Fibroblast of skin of back (primary cell): ENCODE results near the gene BMPER.

Experiments
- DNase-seq: peaks from one replicate; pipeline ENCODE4 v3.0.0-alpha.2; 2013

The BMPER gene

DNA sequence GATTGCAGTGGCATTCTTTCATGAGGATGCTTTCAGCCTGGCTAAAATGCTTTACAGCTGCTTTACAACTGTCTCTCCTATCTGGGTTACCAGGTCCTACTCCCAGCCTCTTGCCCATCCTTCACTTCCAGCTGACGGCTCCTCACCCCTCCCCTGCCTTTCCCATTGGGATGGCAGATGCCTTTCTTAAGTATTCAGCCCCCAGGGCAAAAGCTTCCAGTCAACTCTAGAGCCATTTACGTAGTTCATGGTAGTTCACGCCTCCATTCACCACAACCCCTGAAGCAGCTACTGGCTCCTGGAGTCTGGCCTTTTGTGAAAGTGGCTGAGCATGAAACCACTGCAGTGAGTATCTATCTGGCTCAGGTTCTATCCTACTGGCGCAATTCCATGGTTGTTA lies 17.2 kb upstream of the BMPER start:
- DNase-seq = no peak

DNA sequence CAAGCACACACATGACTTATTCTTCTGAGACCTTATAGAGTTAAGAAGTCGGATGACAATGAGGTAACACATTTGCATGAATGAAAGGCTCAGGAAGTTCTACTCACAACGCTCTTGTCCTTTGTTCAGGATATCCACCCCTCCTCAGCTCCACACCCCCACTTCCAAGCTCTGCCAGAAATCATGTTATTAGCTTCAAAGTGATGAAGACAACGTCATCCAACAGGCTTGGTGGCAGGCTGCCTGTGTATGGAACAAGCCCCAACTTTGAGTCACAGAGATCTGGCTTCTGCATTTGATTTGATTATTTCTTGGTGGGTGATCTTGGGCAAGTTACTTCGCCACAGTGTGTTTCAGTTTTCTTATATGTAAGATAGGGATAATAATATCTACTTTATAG lies 12.4 kb upstream of the BMPER start:
- DNase-seq = no peak

DNA sequence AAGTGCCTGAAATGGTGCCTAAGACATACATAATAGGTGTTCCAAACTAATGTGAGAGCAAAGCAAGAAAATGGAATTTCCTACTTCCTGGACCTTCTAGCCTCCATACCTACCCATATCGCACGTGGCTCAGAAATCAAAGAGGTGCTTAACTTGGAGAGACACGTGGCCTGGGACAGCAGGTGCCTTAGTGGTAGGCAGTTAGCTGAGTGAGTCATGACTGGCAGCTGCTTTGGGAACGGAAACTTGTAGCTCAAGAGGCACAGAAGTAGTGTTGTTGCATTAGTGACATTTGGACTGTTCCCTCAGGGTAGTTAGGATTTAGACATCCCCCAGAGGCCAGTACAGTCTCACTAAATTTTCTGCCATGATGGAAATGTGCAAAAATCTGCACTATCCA lies 12.0 kb upstream of the BMPER start:
- no peak for DNase-seq

DNA sequence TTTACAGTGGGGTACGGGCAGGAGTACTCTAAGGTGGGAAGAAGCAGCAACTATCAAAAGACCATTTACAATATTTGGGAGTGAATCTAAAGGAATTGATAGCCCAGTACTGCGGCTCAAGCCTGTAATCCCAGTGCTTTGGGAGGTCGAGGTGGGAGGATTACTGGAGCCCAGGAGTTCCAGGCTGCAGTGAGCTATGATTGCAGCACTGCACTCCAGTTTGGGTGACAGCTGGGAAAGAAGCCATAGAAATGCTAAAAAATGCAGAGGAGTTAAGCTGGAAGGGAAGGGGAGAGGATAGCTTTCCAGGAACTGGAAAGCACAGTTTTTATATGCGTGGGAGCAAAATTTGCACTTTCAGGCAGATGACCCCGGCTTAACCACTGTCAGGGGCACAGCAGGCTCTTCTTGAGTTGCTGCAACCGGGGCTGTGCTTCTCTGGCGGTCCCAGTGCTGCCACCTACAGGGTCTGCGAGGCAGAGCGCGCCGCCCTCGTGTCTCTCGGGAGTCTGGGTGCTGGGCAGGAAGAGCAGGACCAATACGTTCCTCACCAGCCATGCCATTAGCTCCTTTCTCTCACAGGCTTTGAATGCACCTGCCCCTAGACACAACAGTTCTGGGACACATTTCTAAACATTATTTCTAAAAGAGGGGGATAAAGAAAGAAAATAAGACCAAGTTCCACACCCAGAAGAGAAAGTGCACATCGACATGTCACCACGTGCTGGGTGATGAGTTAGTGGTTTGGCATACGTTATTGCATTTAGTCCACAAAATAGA lies 10.1 kb upstream of the BMPER start:
- peak; percentile 78 for DNase-seq

DNA sequence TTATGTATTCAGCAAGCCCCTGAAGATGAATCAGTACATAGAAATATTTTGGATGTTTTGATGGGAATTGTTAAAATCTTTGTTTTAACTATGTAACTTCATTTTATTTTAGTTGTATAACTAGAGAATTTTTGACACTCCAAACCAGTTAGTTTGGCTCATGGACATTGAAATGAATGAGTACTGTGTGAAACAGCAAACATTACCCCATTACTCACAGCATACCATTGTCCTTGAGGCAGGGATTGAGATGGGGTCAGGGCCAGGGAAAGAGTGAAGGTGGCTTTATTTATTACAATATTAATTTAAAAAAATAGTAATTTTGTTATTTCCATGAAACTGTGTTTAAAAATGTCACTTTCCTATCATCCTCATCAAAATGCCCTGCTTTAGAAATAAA lies 4.8 kb upstream of the BMPER start:
- DNase-seq = peak; percentile 74

DNA sequence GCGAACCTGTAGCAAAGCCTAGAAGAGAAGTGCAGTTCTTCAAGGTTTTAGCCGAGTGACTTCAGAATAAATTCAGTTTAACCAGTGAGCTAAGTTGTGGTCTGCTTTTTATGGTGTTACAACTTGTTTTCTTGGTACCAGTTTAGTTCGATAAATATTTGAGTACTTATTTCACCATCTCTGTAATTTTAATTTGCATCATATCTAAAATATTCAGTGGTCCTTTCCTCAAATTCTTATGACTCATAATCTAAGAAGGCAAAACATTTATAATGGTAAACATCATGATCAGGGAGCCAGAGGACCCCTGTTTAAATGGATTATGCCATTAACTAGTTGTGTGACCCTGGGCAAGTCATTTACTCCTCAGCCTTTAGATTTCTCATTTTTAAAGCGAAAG lies 4.1 kb upstream of the BMPER start:
- peak; percentile 76 for DNase-seq

DNA sequence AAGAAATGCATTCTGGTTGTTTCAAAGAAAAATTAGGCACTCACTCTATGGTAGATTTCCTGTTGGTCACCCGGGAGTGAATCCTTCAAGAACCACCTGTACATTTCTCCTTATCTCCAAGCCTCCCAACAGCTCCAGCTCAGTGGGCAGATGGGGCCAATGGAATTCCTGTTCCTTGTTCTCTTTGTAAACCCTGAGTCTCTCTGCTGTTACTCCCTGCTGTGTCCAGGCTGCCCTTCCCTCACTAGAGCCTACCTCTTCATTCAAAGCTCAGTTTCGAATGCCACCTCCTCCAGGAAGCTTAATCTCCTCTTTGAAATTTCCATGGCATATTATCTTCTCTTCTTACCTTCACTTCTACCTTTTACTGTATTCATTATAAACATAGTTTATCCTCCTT lies 3.5 kb upstream of the BMPER start:
- no peak for DNase-seq

DNA sequence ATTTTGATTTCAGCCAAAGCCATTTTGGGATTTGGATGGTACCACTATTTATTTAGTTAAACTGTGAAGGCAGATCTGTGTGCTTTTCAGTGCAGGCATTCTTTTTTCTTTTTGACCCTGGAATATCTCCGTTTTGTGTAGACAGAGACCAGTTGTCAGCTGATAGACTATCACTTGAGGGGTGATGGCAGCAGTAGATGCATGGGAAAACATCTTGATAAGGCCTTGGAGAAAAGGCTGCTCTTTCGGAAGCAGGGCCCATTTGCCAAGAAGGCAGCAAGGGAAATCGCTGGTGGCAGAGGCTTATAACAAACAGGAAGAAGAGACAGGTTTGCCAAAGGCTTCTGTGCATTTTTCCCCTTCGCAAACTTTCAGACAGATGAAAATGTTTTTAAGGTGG lies 2.6 kb upstream of the BMPER start:
- no peak for DNase-seq

DNA sequence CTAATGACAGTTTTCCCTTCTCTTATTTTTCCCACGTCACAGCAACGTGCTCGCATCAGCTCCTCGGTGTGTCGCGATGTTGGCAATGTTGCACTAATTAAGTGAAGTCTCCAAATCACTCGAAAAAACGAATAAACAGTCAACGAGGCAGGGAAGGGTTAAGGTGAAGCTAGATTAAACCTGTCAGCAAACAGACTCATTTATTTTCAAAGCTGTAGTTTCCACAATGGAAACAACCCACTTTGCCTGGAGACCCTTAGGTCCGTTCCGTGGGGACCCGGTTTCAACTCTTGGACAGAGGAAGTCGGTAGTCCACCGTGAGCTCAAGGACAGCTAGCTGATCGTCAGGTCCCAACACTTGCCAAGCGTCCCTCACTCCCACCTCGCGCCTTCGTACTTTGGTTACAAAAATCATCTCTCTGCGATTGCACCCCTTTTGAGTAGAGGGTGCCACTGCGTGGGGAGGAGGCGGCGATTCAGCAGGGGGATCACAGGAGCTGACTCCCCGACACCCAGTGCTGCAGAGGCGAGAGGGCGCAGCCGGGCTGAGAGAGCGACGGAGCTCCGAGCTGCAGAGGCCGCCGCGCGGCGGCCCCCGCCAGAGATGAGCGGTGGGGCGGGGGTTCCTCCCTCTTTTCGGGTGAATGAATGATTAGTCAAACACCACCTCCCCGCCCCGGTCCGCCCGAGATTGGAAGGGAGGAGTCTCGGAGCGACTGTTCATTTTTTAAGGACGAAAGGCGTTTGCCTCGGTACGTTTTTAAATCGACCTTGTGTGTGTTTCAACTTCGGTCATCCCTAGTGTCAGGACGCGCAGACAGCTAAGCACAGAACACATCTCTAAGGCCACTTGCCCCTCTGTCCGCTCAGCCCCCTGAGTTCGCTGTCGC lies 1.3 kb upstream of the BMPER start:
- peak; percentile 79 for DNase-seq

DNA sequence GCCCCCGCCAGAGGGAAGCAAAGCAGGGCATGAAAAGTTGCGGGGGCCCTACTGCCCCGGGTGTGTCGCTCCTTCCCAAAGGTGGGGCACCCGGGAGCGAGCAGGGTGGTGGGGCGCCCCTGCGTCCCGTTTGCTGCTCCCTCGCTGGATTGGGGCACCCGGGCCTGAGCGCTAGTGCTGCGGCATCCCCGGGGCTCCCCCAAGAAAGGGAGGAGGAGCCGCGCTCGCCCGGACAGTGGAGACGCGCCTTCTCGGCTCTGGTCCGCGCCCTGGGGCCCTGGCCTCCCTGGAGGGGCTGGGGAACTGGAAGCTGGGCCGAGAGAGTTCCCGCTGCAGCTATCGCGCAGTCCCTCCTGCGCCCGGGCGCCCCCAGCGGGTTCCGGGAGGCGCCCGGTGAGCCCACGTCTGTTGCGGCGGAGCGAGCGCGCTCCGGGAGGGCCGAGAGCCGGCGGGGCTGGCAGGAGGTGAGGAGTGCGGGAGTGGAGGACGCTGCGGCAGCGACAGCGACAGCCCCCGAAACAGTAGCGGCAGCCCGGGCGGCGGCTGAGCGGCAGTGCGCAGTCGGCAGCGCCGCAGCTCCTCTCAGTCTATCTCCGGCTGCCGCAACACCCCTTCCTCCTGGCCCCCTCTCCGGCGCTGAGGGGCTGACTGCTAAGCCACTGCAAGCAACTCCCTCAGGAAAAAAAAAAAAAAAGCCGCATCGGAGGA lies 504 bp upstream of the BMPER start:
- DNase-seq = peak; percentile 71

DNA sequence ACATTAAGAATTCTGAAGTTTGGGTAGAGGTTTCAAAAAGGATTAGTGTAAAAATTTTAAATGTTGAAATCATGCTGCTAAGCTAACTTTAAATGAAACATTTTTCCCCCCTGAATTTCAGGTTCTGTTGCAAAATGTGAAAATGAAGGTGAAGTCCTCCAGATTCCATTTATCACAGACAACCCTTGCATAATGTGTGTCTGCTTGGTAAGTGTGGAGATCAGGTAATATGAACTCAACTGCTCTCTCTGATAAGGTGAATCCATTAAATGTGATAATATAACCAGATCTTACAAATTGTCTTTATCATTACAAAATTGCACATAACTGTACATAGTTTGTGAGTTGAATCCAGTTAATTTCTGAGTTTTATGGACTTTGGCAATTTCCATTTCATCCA lies 1.4 kb downstream of the BMPER start:
- no peak for DNase-seq

DNA sequence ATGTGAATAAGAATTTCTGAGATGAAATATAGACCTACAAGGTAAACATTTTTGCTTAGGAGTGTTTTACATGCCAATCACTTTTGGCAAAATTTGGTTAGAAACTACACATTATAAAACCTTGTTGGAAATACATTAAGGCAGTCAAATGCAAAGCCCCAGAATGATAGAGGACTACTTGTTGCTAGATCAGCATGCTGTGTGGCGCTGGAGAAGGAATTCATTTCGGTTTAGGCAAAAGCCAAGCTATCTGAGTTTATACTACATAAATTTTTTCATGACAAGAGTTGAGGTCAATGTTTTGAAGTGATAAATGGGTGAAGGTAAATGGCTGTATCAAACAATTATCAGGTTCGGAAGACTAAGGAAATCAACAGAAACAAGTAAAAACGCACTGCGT lies 2.3 kb downstream of the BMPER start:
- DNase-seq = no peak

DNA sequence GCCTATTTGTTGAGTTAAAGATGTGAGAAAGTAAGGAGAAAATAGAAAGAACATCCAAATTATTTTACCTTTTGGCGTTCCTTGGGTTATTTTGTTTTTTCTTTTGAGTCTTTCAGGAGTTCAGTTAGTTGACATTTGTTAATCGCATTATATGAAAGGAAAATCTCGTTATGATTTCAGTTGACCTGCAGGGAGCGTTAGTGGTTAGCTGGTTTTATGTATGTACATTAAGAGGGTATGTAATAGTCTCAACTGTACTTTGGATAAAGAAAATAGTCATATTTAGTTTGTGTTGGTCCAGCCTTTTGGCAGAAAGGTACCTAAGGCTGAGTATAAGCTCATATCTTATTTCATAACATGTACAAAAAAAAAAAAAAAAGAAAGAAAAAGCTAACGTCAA lies 4.0 kb downstream of the BMPER start:
- DNase-seq = no peak

DNA sequence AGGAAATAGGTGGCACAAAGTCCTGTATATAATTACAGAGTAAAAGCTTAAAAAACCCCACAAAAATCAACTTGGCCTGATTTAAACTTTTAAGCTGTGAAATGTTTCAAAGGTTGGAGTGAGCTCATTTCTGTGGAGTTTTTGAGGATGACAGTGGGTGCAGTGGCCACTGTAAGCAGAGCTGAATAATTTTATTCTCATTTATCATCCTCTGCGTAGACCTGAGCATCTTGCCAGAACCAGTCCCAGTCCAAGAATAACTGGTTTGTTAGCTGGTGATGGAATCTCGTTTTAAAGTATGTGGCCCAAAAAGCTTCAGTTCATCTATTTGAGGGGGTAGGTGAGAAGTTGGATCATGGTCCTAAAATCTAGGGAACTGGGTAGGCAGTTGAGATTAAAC lies 4.4 kb downstream of the BMPER start:
- DNase-seq = no peak

DNA sequence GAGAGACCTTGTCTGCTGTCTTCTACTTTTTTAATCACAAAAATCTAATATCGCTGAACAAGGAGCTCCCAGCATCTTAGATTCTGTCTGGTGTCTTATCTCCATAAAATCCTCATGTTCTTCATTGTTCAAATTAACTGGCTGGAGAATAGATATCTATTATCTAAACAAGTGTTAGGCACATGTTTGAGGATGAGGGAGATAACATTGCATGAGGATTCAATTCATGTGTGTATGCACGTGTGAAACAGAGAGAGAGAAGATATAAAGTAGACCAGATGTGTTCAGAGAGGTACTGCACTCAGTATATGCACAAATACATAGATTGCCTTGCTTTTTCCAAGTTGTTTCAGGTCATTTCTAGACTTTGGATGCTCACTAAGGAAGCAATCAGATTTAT lies 5.4 kb downstream of the BMPER start:
- no peak for DNase-seq

DNA sequence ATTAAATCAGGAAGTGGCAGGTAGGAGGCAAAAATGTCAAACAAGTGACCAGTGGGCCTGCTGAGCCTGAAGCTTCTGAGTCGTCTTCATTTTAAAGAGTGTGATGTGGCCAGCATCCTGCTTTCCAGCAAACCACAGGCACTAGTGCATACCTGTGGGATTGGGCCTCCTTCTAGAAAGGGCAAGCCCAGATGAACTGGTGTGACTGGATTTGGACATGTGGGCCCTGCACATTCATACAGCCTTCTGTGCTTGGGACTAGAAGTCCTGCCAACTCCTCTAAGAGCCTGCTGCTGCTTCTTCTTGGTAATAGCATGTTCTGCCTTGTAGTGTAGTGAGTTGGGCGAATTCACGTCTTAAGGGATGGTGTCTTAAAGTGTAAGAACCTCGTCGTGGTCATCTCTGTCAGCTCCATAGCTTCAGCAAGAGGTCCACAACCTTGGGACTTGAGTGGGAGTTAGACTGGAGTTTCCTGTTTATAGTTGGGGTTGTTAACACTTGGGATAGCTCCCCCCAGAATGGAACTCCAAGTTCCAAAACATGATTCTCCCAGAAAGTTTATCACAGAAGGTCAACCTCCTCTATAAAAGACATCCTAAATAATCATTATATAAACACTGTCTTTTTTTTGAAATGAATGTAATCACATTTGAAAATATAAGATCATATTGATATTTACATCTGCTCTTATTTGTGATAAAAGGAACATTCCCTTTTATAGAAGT lies 11.2 kb downstream of the BMPER start:
- DNase-seq = no peak

DNA sequence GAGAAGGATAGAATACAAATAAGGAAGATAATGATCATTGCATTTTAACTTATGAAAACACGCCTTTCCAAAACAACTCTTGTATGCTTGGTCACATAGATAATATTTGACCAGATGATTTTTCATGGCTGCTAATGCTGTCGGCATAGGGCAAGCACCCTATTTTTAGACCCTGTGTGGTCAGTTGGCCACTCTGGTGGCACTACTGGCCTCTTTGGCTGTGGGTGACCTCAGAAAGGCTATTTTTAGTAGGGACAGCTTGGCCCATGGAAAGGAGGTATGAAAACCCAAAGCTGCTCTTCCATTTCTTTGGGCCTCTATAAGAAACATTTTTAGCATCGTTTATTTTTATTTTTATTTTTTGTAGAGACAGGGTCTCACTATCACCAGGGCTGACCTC lies 12.3 kb downstream of the BMPER start:
- DNase-seq = no peak

DNA sequence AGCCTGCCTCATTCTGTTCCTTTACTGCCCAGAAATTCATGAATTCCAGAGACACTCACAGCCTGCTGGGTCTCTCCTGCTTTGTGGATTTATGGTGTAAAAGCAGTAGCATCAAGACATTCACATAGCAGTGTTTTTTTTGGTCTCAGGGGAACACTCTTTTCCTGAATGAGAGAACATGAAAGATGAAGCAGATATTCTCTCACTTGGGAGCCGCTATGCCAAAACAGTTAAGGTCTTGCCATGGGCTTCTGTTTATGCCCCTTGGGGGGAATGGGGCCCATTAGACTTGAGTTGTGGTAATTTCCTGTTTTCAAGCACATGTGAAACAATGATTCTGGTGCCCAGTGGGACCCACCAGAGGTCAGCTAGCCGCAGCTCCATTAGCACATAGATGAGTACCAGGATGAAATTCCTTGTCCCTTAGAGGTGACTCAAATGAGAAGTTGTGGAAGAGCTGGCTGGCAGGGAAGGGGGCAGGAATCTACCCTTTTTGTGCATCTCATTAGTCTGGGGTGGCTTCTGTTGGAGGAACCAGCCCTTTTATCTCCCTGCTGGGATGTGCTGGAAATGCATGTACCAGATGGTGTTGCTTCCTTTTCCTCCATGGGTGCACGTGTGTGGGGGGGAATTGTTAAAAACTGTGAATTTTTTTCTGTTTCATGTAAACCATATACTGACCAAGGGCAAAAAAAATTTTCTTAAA lies 13.3 kb downstream of the BMPER start:
- DNase-seq = no peak

DNA sequence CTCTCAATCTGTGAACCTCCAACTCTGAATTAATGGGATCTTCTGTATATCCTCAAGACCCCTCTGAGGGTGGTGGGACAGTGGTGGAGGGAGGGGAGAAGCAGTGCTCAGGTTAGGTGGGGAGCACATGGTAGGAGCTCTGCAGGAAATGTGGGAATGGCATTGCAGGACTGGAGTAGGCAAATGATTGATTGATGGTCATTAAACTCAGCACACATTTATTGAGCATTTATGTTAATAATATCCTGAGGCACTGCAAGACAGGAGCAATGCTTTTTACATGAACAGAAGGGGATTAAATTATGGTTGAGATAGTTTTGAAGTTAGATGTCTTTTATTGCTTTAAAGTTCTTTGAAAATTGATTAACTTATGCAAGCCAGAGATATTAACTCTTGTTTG lies 14.1 kb downstream of the BMPER start:
- DNase-seq = no peak

DNA sequence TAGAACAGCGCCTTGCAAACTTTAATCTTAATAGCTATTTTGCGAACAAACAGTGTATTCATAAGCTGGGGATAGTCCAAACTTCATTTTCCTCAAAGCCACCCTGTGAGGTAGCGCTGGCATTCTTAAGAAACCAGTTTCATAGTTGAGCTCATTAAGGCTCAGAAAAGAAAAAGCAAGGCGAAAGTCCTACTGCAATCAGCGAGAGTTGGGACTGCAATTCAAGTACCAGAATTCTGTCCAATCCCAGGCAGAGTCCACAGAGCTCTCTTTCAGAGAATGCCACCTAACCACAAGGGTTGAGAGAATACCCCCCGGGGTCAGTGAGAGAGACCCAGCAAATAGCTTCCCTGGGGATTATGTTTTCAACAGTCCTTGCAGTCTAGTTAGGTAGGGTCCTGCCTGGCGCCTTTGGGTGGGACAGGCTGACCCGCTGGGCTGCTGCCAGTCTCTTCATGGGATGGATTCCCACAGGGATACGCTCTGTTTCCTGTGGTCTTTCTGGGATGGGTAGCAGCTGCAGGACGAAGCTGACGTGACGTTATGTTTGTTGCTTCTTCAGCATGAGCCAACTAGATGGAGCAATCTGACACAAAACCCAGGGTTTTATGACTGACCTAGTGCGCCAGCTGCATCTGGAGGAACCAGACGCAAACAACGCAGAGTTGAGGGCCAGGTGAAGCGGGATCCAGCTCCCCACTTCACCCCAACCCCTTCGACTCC lies 16.0 kb downstream of the BMPER start:
- no peak for DNase-seq

DNA sequence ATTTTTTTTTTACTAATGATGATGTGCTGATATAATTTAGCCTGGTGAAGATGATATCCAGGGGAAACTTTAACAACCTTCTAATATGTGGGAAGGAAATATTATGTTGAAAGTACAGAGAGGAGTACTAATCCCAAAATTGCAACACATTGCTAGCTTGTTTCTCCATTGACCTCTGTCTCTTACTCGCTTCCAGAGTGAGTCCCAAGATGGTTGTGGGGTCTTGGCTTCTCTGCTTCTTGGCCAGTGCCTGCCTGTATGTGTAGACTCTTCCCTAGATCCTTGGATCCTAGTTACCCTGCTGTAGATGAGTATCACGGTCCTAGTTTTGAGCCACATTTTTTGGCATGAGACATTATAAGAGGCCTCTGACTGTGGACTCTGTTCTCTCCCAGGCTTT lies 17.5 kb downstream of the BMPER start:
- no peak for DNase-seq
